Naive B cell (primary cell): ENCODE results near the gene PFDN6. TPM values are rescaled to one million over a fixed set of nuclear protein-coding genes. Genes with fewer than 3 reads are reported as not detected.

ENCODE experiments used
- ATAC-seq, 2 donors: fragments of 150-1000 bp; cut with Tn5 transposase; 2 replicates each; pipeline ENCODE4 v1.10.0; 2021; ENCODE audit warnings: low read depth in 2 of 2, mild to moderate bottlenecking in 2 of 2, moderate library complexity in 2 of 2
- DNase-seq: peaks from one replicate; pipeline ENCODE4 v3.0.0; 2022
- H3K27ac Mint-ChIP-seq, 6 donors: one replicate each; pipeline ENCODE4 v1.8.0; 2020 to 2022; ENCODE audit warnings: mild to moderate bottlenecking in 6 of 6, mixed read lengths in 6 of 6, moderate library complexity in 5 of 6, inconsistent platforms in 2 of 6
- H3K27me3 Mint-ChIP-seq, 3 donors: one replicate each; pipeline ENCODE4 v1.8.0; 2021 to 2022; ENCODE audit warnings: mixed read lengths in 3 of 3, mild to moderate bottlenecking in 1 of 3
- H3K36me3 Mint-ChIP-seq, 2 donors: one replicate each; pipeline ENCODE4 v1.8.0; 2020 to 2022; ENCODE audit warnings: mixed read lengths in 2 of 2, inconsistent platforms in 1 of 2, mild to moderate bottlenecking in 1 of 2
- H3K4me1 Mint-ChIP-seq, 3 donors: one replicate each; pipeline ENCODE4 v1.8.0; 2020 to 2022; ENCODE audit warnings: mixed read lengths in 3 of 3, inconsistent platforms in 1 of 3, mild to moderate bottlenecking in 1 of 3, moderate library complexity in 1 of 3
- H3K4me3 Mint-ChIP-seq, 8 donors: one replicate each; pipeline ENCODE4 v1.8.0; 2020 to 2022; ENCODE audit warnings: mild to moderate bottlenecking in 8 of 8, mixed read lengths in 8 of 8, moderate library complexity in 8 of 8, inconsistent platforms in 2 of 8
- H3K9me3 Mint-ChIP-seq, 7 donors: one replicate each; pipeline ENCODE4 v1.8.0; 2020 to 2022; ENCODE audit warnings: mixed read lengths in 7 of 7, mild to moderate bottlenecking in 5 of 7, inconsistent platforms in 2 of 7, moderate library complexity in 1 of 7
- polyA plus RNA-seq, 6 donors: library from polyadenylated mRNA; unstranded; fragments of 300-500 nt; fragmentation: Illumina TruSeq; gene quantifications; one replicate each; pipeline ENCODE4 v1.2.3, GENCODE V29; 2021; ENCODE audit warnings: low read depth in 6 of 6

PFDN6 gene
- polyA plus RNA-seq, 6 donors from 2014 or later = 29.4 to 47.8 (median 41.3) TPM

DNA sequence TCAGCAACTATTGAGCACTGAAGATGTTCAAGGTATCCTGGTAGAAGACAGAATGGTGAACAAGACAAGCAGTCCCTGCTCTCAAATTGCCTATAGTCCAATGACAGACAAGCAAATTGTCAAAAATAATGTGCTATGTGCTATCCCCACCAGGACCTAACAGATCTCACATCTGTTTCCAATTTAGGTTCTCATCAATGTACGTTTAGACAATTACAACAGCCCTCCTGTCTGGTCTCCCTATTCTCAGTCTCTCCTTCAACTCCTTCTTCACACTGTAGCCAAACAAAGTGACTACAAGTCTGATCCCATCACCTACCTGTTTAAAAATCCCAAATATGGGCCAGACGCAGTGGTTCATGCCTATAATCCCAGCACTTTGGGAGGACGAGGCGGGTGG, 17.0 kb downstream of the PFDN6 start:
- no peaks in the 10 kb centered on the region for H3K27me3 Mint-ChIP-seq
- DNase-seq (no peak), ATAC-seq (no peak)
- peak overlapping the region in 6 of 8 donors; percentile 0 to 59 (median 29) for H3K4me3 Mint-ChIP-seq
- peaks cover 35 to 67% (median 42%) of the 10 kb centered on the region in 3 donors for H3K4me1 Mint-ChIP-seq
- no peaks in the 10 kb centered on the region for H3K9me3 Mint-ChIP-seq
- H3K27ac Mint-ChIP-seq = peak overlapping the region in 4 of 6 donors; percentile 50 to 89 (median 80)
- H3K36me3 Mint-ChIP-seq = peaks cover 5 to 15% of the 10 kb centered on the region in 2 donors

DNA sequence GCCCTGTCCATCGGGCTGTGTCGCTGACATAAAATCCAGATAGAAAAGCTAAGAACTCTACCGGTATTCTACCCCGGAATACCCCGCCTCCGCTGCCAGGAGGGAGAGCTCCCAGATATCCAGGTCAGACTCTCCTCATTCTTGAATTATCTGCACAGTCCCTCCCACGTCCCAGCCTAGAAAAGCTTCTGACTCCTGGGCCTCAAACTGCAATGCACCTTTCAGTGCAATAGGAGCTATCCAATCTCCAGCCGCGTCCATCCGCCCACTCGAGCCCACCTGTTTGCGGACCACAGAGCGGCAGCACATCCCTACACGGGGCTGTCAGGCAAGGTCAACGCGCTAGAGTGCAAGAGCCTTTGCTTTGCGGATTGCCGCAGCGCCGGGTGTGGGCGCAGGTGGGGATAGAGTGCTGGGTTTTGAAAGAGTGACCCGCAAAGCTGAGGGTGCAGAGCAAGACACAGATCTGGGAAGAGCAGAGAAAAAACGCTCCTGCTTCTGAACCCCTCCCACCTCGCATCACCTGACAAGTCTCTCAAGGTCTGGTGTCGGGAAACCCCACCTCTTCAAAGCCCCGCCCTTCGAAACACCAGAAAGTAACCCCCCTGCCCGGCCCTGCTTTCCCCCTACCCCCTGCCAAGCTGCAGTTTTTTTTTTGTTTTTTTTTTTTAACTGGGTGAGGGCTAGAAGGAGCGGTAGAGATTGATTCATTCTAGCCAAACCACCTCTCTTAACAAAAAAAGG, 23.1 kb downstream of the PFDN6 start:
- DNase-seq (peak; percentile 80), ATAC-seq (peak; percentile 33 to 40)
- Mint-ChIP-seq H3K27ac (peak overlapping the region; percentile 99 to 100 (median 100)), H3K27me3 (no peaks in the 10 kb centered on the region), H3K9me3 (no peaks in the 10 kb centered on the region), H3K4me3 (peak overlapping the region; percentile 94 to 100 (median 99)), H3K4me1 (peaks cover 54 to 79% (median 66%) of the 10 kb centered on the region in 3 donors), H3K36me3 (peaks cover 10 to 13% of the 10 kb centered on the region in 2 donors)

DNA sequence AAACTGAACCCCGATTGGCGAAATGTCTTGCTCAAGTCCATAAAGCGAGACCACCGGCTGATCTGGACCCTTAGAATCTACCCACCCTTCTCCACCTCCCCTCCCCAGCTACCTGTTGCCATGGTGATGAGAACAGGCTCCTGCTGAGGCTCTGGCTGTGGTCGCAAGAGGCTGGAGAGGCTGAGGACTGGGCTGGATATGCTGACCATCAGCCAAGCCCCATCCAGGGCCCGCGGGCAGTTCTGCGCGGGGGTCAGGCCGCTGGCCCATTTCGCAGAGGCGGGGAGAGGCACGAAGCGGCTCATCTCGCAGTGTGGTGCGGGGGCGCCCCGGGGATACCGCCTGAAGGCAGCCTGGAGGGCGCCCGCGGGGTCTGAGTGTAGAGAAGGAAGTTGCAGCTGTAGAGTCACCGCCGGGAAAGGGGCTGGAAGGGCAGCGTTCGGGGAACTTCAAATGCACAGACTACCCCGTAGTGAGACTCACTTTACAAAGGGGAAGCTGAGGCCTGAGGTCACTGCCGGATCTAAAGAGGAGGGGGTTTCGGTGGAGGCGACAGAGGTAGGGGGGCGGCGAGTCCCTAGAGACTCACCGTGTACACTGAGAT, 23.8 kb downstream of the PFDN6 start:
- H3K27ac Mint-ChIP-seq = peak overlapping the region; percentile 99 to 100 (median 100)
- ATAC-seq (peak; percentile 10 to 14), DNase-seq (peak; percentile 65)
- no peaks in the 10 kb centered on the region for H3K27me3 Mint-ChIP-seq
- H3K4me3 Mint-ChIP-seq = peak overlapping the region; percentile 94 to 100 (median 99)
- no peaks in the 10 kb centered on the region for H3K9me3 Mint-ChIP-seq
- peaks cover 10 to 13% of the 10 kb centered on the region in 2 donors for H3K36me3 Mint-ChIP-seq
- H3K4me1 Mint-ChIP-seq = peaks cover 53 to 78% (median 69%) of the 10 kb centered on the region in 3 donors

DNA sequence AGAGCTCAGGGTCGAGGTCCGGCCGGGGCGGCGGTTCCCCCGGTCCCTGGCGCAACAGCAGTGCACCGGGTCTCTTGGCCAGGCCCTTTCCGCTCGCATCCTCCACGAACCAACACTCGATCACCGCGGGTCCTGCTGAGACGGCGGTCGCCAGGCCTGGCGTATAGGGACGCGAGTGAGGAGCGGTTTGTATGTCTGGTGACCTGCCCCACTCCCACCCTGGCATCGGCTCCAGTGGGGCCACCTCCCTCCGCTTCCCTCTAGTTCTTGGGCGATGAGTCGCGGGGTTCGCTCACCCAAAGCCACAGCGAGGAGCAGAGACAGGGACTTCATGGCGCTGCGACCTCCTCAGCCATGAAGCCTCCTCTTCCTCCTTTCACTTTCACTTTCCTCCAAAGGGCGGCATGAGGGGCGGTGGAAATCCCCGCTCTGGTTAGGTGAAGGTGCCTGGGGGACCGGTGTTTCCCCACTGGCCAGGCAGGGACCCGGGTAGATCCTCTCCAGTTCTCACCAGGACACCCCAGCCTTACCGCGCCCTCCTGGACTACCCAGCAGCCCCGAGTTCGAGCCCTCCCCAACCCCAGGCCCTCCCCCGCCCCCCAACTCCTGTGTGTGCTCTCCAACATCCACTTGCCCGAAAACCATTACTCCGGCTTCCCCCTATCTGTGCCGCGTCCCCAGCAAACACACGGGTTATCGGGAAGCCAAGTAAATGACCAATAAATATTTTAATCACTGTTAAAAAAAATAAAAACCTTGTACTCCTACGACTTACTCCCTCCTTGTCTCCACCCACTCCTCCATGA, 24.5 kb downstream of the PFDN6 start, which contains the start of gene TAPBP:
Gene TAPBP (minus strand): TSS at position 370 of the 806 bp plus-strand sequence. CDS start 37 bp downstream, at position 333.
- DNase-seq = peak; percentile 95
- H3K36me3 Mint-ChIP-seq = peaks cover 5 to 20% of the 10 kb centered on the region in 2 donors
- H3K9me3 Mint-ChIP-seq = no peaks in the 10 kb centered on the region
- H3K4me1 Mint-ChIP-seq = peaks cover 54 to 78% (median 71%) of the 10 kb centered on the region in 3 donors
- no peaks in the 10 kb centered on the region for H3K27me3 Mint-ChIP-seq
- ATAC-seq = peak; percentile 63 to 65
- peak within 1 kb of the TSS; percentile 99 to 100 (median 100) for H3K27ac Mint-ChIP-seq
- H3K4me3 Mint-ChIP-seq = peak within 1 kb of the TSS; percentile 94 to 100 (median 99)

DNA sequence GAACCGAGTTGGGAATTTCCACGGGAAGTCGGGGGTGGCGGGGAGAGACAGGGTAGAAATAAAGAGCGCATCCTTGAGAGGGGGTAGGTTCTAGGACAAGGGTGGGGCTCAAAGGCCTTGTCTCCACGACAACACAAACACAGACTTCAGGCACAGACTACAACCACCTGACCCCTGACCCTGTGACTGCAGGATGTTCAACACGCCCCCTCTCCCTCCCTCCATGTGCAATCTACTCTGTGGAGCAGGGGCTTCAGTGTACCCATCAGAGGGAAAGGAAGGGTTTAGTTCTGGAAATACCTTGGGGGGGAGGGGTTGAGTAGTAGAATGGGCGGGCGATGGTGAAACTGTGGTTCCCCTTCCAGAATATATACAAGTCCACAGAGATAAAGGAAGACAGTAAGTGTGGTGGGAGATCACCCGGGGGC, 25.1 kb downstream of the PFDN6 start:
- H3K4me3 Mint-ChIP-seq = peak overlapping the region; percentile 94 to 100 (median 99)
- peak overlapping the region; percentile 99 to 100 (median 100) for H3K27ac Mint-ChIP-seq
- H3K4me1 Mint-ChIP-seq = peaks cover 59 to 80% (median 77%) of the 10 kb centered on the region in 3 donors
- ATAC-seq (peak; percentile 46 to 55), DNase-seq (peak; percentile 76)
- peaks cover 8 to 26% of the 10 kb centered on the region in 2 donors for H3K36me3 Mint-ChIP-seq
- H3K9me3 Mint-ChIP-seq = no peaks in the 10 kb centered on the region
- H3K27me3 Mint-ChIP-seq = no peaks in the 10 kb centered on the region

DNA sequence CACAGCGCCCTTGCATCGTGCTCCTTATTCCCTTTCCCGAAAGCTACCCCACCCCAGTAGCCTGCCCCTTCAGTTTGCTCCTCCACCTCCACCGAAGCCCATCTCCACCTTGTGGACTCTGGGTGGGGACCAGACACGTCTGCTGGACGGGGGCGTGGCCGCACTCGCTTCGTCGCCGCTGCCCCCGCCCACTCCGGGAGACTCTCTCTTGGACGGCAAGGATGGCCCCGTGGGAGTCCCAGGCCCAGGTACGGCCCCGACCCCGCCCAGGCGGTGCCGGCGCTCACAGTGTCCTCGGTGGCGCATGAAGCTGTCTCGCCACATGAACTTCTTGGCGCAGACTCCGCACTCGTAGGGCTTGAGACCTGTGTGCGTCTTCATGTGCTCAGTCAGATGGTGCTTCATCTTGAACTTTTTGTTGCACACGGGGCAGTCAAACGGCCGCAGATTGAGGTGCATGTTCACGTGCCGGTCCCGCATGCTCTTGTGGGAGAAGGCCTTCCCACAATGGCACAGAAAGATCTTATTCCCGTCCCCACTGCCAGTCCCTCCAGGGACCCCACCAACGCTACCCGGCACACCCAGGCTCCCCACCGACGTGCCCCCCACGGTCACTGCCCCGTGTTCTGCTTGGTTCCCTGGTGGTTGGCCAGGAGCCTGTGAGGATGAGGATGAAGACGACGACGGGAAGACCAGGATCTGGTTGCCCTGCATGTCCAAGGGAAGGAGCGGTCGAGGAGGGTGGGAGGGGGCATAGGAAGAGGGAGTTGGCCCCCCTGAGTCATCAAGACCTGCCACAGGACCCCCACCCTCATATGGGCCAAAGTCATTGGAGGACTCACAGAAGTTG, 25.8 kb downstream of the PFDN6 start:
- Mint-ChIP-seq H3K27ac (peak overlapping the region; percentile 99 to 100 (median 100)), H3K36me3 (peaks cover 14 to 32% of the 10 kb centered on the region in 2 donors), H3K27me3 (no peaks in the 10 kb centered on the region), H3K9me3 (no peaks in the 10 kb centered on the region), H3K4me1 (peaks cover 65 to 85% (median 83%) of the 10 kb centered on the region in 3 donors), H3K4me3 (peak overlapping the region; percentile 94 to 100 (median 99))
- ATAC-seq (no peak), DNase-seq (no peak)

DNA sequence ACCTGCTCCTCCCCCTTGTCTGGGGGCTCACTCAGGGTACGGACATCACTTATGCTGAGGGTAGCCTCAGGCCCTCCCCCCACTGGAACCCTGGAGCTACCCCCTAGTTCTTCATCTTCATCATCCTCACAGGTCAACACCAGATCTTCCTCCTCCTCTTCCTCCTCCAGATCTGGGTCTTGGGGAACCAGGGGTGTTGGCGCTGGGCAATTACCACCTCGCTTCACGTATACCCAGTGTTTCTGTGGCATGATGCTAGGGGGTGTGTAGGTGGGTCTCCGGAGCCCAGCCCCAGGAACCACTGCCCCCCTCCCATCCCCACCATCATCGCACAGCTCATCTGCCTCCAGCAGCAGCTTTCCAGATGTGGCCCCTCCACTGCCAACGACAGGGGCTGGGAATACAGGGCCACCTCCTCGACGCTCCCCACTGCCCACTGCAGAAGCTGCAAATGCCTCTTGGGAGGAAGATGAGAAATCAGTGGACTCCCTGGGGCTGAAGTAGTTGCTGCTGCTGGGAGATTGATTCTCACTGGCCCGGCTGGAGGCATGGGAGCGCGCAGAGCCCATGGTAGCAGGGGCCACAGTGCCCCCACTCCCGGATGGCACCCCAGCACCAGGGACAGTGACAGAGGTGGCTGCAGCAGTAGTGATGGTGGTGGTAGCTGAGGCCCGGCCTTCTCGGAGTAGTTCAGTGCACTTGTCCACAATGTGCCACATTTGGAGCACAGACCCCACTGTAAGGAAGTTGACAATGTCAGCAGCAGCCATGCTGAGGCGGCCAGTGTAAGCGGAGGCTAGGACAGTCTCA, 26.6 kb downstream of the PFDN6 start:
- peak overlapping the region; percentile 88 to 100 (median 96) for H3K27ac Mint-ChIP-seq
- DNase-seq = no peak
- H3K36me3 Mint-ChIP-seq = peaks cover 19 to 37% of the 10 kb centered on the region in 2 donors
- no peaks in the 10 kb centered on the region for H3K9me3 Mint-ChIP-seq
- peak overlapping the region; percentile 82 to 100 (median 100) for H3K4me3 Mint-ChIP-seq
- no peaks in the 10 kb centered on the region for H3K27me3 Mint-ChIP-seq
- peaks cover 74 to 92% (median 85%) of the 10 kb centered on the region in 3 donors for H3K4me1 Mint-ChIP-seq
- no peak for ATAC-seq

DNA sequence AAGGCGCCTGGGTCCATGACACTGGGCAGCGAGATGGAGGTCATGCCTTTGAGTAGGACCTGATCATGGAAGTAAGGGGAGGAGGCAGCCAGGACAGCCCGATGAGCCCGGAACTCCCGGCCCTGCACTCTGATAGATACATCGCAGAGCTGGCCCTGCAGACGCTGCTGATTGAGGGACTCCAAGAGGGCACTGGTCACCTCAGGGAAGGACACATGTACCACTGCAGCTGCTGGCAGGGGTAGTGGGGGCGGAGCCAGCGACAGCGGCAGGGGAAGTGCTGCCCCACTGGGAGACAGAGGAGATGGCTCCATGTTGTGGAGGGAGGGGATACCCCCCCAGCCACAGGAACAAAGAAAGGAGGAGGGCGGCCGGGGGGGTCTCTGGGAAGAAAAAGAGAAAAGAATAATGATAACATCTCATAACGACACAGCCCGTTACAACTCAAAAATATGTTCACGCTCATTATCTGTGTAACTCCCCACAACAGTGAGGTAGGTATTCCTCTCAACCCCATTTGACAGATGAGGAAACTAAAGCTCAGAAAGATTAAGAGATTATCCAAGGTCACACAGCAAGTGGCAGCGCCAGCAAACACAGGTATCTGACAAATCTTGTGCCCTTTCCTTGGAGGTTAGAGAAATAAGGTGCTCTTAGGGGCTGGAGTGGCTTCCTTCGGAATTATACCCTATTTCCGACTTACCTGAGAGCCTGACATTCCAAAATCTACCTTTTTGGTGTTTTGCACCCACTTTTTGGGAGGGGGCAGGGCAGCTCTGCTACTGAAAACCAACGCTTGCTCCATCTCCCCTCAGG, 27.4 kb downstream of the PFDN6 start:
- Mint-ChIP-seq H3K9me3 (no peaks in the 10 kb centered on the region), H3K27me3 (no peaks in the 10 kb centered on the region), H3K4me3 (peak overlapping the region; percentile 89 to 100 (median 100)), H3K4me1 (peaks cover 76 to 96% (median 86%) of the 10 kb centered on the region in 3 donors), H3K36me3 (peaks cover 19 to 37% of the 10 kb centered on the region in 2 donors), H3K27ac (peak overlapping the region; percentile 80 to 100 (median 97))
- no peak for ATAC-seq
- no peak for DNase-seq

DNA sequence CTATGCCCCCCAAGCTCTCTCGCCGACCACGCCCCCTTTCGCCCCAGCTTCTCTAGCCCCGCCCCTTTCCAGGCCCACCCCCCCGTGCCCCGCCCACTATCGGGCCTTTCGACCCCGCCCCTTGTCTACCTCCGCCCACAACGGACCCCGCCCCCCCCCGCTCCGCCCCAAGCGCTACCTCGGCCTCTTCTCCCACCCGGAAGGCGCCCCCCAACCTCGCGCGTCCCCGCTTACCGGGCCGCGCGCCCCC, 27.9 kb downstream of the PFDN6 start:
- Mint-ChIP-seq H3K4me1 (peaks cover 76 to 96% (median 86%) of the 10 kb centered on the region in 3 donors), H3K9me3 (no peaks in the 10 kb centered on the region), H3K4me3 (peak overlapping the region; percentile 89 to 100 (median 100)), H3K27me3 (no peaks in the 10 kb centered on the region), H3K27ac (peak overlapping the region; percentile 30 to 100 (median 88)), H3K36me3 (peaks cover 19 to 36% of the 10 kb centered on the region in 2 donors)
- DNase-seq (no peak), ATAC-seq (no peak)

DNA sequence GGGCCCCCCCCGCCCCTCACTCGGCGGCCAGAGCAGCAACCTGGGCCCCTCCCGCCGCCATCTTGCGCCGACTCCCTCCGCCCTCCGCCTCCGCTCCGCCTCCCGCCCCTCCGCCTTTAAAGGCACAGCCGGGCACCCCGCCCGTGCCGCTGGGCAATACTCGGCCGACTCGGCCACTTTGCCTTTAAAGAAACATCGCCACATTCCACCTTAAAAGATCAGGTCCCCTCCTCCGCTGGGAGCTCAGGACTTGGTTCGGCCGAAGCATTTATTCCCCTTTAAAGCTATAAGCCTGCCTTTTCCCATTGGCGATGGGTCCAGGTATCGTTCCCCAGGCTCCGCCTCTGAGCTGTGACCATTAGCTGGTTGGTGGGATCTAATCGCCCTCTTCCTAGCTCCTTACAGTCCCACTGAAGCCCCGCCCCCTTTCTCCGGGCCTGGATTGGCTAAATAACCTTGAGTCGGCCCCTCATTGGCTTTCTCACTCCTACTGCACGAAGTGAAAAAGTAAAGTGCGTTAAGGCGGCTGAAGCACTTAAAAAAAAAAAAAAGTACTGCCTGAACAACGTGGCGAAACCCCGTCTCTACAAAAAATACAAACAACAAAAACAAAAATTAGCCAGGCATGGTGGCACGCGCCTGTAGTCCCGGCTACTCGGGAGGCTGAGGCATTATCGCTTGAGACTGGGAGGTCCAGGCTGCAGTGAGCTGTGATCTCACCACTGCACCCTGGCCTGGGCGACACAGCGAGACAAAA, 28.4 kb downstream of the PFDN6 start, which contains the start of gene ZBTB22:
Gene ZBTB22 (minus strand): TSS at position 76 of the 757 bp plus-strand sequence. CDS start 828 bp downstream, outside the sequence.
- Mint-ChIP-seq H3K4me3 (peak within 1 kb of the TSS; percentile 89 to 100 (median 100)), H3K36me3 (peaks cover 14 to 36% of the 10 kb centered on the region in 2 donors), H3K9me3 (no peaks in the 10 kb centered on the region), H3K27ac (peak within 1 kb of the TSS; percentile 98 to 100 (median 99)), H3K27me3 (no peaks in the 10 kb centered on the region), H3K4me1 (peaks cover 75 to 91% (median 84%) of the 10 kb centered on the region in 3 donors)
- ATAC-seq (peak; percentile 41 to 47), DNase-seq (peak; percentile 95)
